ENCODE measurements around the gene DIRAS1. TPM values are rescaled to one million over a fixed set of nuclear protein-coding genes. Genes with fewer than 3 reads are reported as not detected.

The DIRAS1 gene
- total and polyA plus RNA-seq, 2 donors = 0.05 to 0.27 TPM

GRCh38 chr19:2756477-2756876, 35.3 kb upstream of the DIRAS1 start:
- Histone ChIP-seq H3K27me3 (ENCODE audit: control insufficient read depth in 2 of 2, insufficient read depth in 1 of 2, low read length in 1 of 2) (no peaks in the 10 kb centered on the region), H3K4me3 (ENCODE audit: low read length in 2 of 2) (no peak overlapping the region), H3K9me3 (ENCODE audit: control insufficient read depth in 2 of 2, insufficient read depth in 1 of 2, low read length in 1 of 2) (peaks cover 0 to 5% of the 10 kb centered on the region in 2 donors), H3K4me1 (ENCODE audit: control insufficient read depth in 2 of 2, insufficient read depth in 2 of 2, low read length in 2 of 2) (peaks cover 0 to 3% of the 10 kb centered on the region in 2 donors), H3K36me3 (ENCODE audit: control insufficient read depth in 2 of 2, insufficient read depth in 2 of 2, low read length in 1 of 2) (peaks cover 68 to 70% of the 10 kb centered on the region in 2 donors), H3K27ac (ENCODE audit: low read depth in 1 of 2, low read length in 1 of 2) (no peak overlapping the region)
- WGBS = 94% methylated on average over 8 of the region's 8 CpGs
- no peak for DNase-seq (ENCODE audit: low read depth in 6 of 9, low spot score in 9 of 9)

GRCh38 chr19:2755811-2756210, 34.6 kb upstream of the DIRAS1 start:
- WGBS = 97% methylated on average over 16 of the region's 16 CpGs

GRCh38 chr19:2755448-2755705, 34.2 kb upstream of the DIRAS1 start:
- H3K27me3 ChIP-seq (ENCODE audit: control insufficient read depth in 2 of 2, insufficient read depth in 1 of 2, low read length in 1 of 2) = no peaks in the 10 kb centered on the region
- 96% methylated on average over 16 of the region's 16 CpGs for WGBS
- no peak overlapping the region for H3K4me3 ChIP-seq (ENCODE audit: low read length in 2 of 2)
- no peak overlapping the region for H3K27ac ChIP-seq (ENCODE audit: low read depth in 1 of 2, low read length in 1 of 2)
- peaks cover 57 to 59% of the 10 kb centered on the region in 2 donors for H3K36me3 ChIP-seq (ENCODE audit: control insufficient read depth in 2 of 2, insufficient read depth in 2 of 2, low read length in 1 of 2)
- no peak for DNase-seq (ENCODE audit: low read depth in 6 of 9, low spot score in 9 of 9)
- peaks cover 0 to 3% of the 10 kb centered on the region in 2 donors for H3K4me1 ChIP-seq (ENCODE audit: control insufficient read depth in 2 of 2, insufficient read depth in 2 of 2, low read length in 2 of 2)
- no peaks in the 10 kb centered on the region for H3K9me3 ChIP-seq (ENCODE audit: control insufficient read depth in 2 of 2, insufficient read depth in 1 of 2, low read length in 1 of 2)

More at GRCh38 chr19:2755811-2756210, 34.6 kb upstream of the DIRAS1 start:
- H3K9me3 ChIP-seq (ENCODE audit: control insufficient read depth in 2 of 2, insufficient read depth in 1 of 2, low read length in 1 of 2) = peaks cover 0 to 3% of the 10 kb centered on the region in 2 donors
- DNase-seq (ENCODE audit: low read depth in 6 of 9, low spot score in 9 of 9) = no peak
- peaks cover 61 to 64% of the 10 kb centered on the region in 2 donors for H3K36me3 ChIP-seq (ENCODE audit: control insufficient read depth in 2 of 2, insufficient read depth in 2 of 2, low read length in 1 of 2)
- H3K27ac ChIP-seq (ENCODE audit: low read depth in 1 of 2, low read length in 1 of 2) = no peak overlapping the region
- H3K4me3 ChIP-seq (ENCODE audit: low read length in 2 of 2) = no peak overlapping the region
- H3K27me3 ChIP-seq (ENCODE audit: control insufficient read depth in 2 of 2, insufficient read depth in 1 of 2, low read length in 1 of 2) = no peaks in the 10 kb centered on the region
- peaks cover 0 to 3% of the 10 kb centered on the region in 2 donors for H3K4me1 ChIP-seq (ENCODE audit: control insufficient read depth in 2 of 2, insufficient read depth in 2 of 2, low read length in 2 of 2)

GRCh38 chr19:2754659-2755447, 33.7 kb upstream of the DIRAS1 start:
- Histone ChIP-seq H3K27me3 (ENCODE audit: control insufficient read depth in 2 of 2, insufficient read depth in 1 of 2, low read length in 1 of 2) (no peaks in the 10 kb centered on the region), H3K36me3 (ENCODE audit: control insufficient read depth in 2 of 2, insufficient read depth in 2 of 2, low read length in 1 of 2) (peaks cover 54 to 58% of the 10 kb centered on the region in 2 donors), H3K27ac (ENCODE audit: low read depth in 1 of 2, low read length in 1 of 2) (no peak overlapping the region), H3K9me3 (ENCODE audit: control insufficient read depth in 2 of 2, insufficient read depth in 1 of 2, low read length in 1 of 2) (no peaks in the 10 kb centered on the region), H3K4me3 (ENCODE audit: low read length in 2 of 2) (no peak overlapping the region), H3K4me1 (ENCODE audit: control insufficient read depth in 2 of 2, insufficient read depth in 2 of 2, low read length in 2 of 2) (peaks cover 0 to 3% of the 10 kb centered on the region in 2 donors)
- WGBS = 98% methylated on average over 43 of the region's 43 CpGs
- no peak for DNase-seq (ENCODE audit: low read depth in 6 of 9, low spot score in 9 of 9)

GRCh38 chr19:2751438-2751830, 30.3 kb upstream of the DIRAS1 start:
- Histone ChIP-seq H3K4me3 (ENCODE audit: low read length in 2 of 2) (no peak overlapping the region), H3K27ac (ENCODE audit: low read depth in 1 of 2, low read length in 1 of 2) (no peak overlapping the region), H3K4me1 (ENCODE audit: control insufficient read depth in 2 of 2, insufficient read depth in 2 of 2, low read length in 2 of 2) (peaks cover 0 to 6% of the 10 kb centered on the region in 2 donors), H3K9me3 (ENCODE audit: control insufficient read depth in 2 of 2, insufficient read depth in 1 of 2, low read length in 1 of 2) (no peaks in the 10 kb centered on the region), H3K36me3 (ENCODE audit: control insufficient read depth in 2 of 2, insufficient read depth in 2 of 2, low read length in 1 of 2) (peaks cover 27 to 28% of the 10 kb centered on the region in 2 donors), H3K27me3 (ENCODE audit: control insufficient read depth in 2 of 2, insufficient read depth in 1 of 2, low read length in 1 of 2) (peaks cover 0 to 3% of the 10 kb centered on the region in 2 donors)
- 96% methylated on average over 21 of the region's 21 CpGs for WGBS
- no peak for DNase-seq (ENCODE audit: low read depth in 6 of 9, low spot score in 9 of 9)

GRCh38 chr19:2750808-2751437, 29.8 kb upstream of the DIRAS1 start:
- Histone ChIP-seq H3K36me3 (ENCODE audit: control insufficient read depth in 2 of 2, insufficient read depth in 2 of 2, low read length in 1 of 2) (peaks cover 22 to 23% of the 10 kb centered on the region in 2 donors), H3K27ac (ENCODE audit: low read depth in 1 of 2, low read length in 1 of 2) (no peak overlapping the region), H3K9me3 (ENCODE audit: control insufficient read depth in 2 of 2, insufficient read depth in 1 of 2, low read length in 1 of 2) (no peaks in the 10 kb centered on the region), H3K4me1 (ENCODE audit: control insufficient read depth in 2 of 2, insufficient read depth in 2 of 2, low read length in 2 of 2) (peaks cover 0 to 6% of the 10 kb centered on the region in 2 donors), H3K4me3 (ENCODE audit: low read length in 2 of 2) (no peak overlapping the region), H3K27me3 (ENCODE audit: control insufficient read depth in 2 of 2, insufficient read depth in 1 of 2, low read length in 1 of 2) (peaks cover 0 to 3% of the 10 kb centered on the region in 2 donors)
- DNase-seq (ENCODE audit: low read depth in 6 of 9, low spot score in 9 of 9) = no peak
- WGBS = 82% methylated on average over 17 of the region's 17 CpGs

GRCh38 chr19:2747349-2747748, 26.2 kb upstream of the DIRAS1 start:
- DNase-seq (ENCODE audit: low read depth in 6 of 9, low spot score in 9 of 9) = no peak
- no peak overlapping the region for H3K27ac ChIP-seq (ENCODE audit: low read depth in 1 of 2, low read length in 1 of 2)
- 95% methylated on average over 7 of the region's 7 CpGs for WGBS
- no peak overlapping the region for H3K4me3 ChIP-seq (ENCODE audit: low read length in 2 of 2)
- H3K27me3 ChIP-seq (ENCODE audit: control insufficient read depth in 2 of 2, insufficient read depth in 1 of 2, low read length in 1 of 2) = peaks cover 0 to 13% of the 10 kb centered on the region in 2 donors
- no peaks in the 10 kb centered on the region for H3K36me3 ChIP-seq (ENCODE audit: control insufficient read depth in 2 of 2, insufficient read depth in 2 of 2, low read length in 1 of 2)
- H3K9me3 ChIP-seq (ENCODE audit: control insufficient read depth in 2 of 2, insufficient read depth in 1 of 2, low read length in 1 of 2) = no peaks in the 10 kb centered on the region
- H3K4me1 ChIP-seq (ENCODE audit: control insufficient read depth in 2 of 2, insufficient read depth in 2 of 2, low read length in 2 of 2) = peaks cover 0 to 6% of the 10 kb centered on the region in 2 donors

GRCh38 chr19:2744113-2744512, 22.9 kb upstream of the DIRAS1 start:
- WGBS = 63% methylated on average over 4 of the region's 4 CpGs
- Histone ChIP-seq H3K36me3 (ENCODE audit: control insufficient read depth in 2 of 2, insufficient read depth in 2 of 2, low read length in 1 of 2) (no peaks in the 10 kb centered on the region), H3K4me3 (ENCODE audit: low read length in 2 of 2) (no peak overlapping the region), H3K9me3 (ENCODE audit: control insufficient read depth in 2 of 2, insufficient read depth in 1 of 2, low read length in 1 of 2) (no peaks in the 10 kb centered on the region), H3K4me1 (ENCODE audit: control insufficient read depth in 2 of 2, insufficient read depth in 2 of 2, low read length in 2 of 2) (peaks cover 3 to 15% of the 10 kb centered on the region in 2 donors), H3K27me3 (ENCODE audit: control insufficient read depth in 2 of 2, insufficient read depth in 1 of 2, low read length in 1 of 2) (peaks cover 0 to 17% of the 10 kb centered on the region in 2 donors), H3K27ac (ENCODE audit: low read depth in 1 of 2, low read length in 1 of 2) (no peak overlapping the region)
- DNase-seq (ENCODE audit: low read depth in 6 of 9, low spot score in 9 of 9) = no peak

GRCh38 chr19:2743099-2743498, 21.9 kb upstream of the DIRAS1 start:
- no peak for DNase-seq (ENCODE audit: low read depth in 6 of 9, low spot score in 9 of 9)
- no peak overlapping the region for H3K27ac ChIP-seq (ENCODE audit: low read depth in 1 of 2, low read length in 1 of 2)
- no peak overlapping the region for H3K4me3 ChIP-seq (ENCODE audit: low read length in 2 of 2)
- peaks cover 6 to 15% of the 10 kb centered on the region in 2 donors for H3K4me1 ChIP-seq (ENCODE audit: control insufficient read depth in 2 of 2, insufficient read depth in 2 of 2, low read length in 2 of 2)
- H3K9me3 ChIP-seq (ENCODE audit: control insufficient read depth in 2 of 2, insufficient read depth in 1 of 2, low read length in 1 of 2) = no peaks in the 10 kb centered on the region
- peaks cover 0 to 14% of the 10 kb centered on the region in 2 donors for H3K27me3 ChIP-seq (ENCODE audit: control insufficient read depth in 2 of 2, insufficient read depth in 1 of 2, low read length in 1 of 2)
- no peaks in the 10 kb centered on the region for H3K36me3 ChIP-seq (ENCODE audit: control insufficient read depth in 2 of 2, insufficient read depth in 2 of 2, low read length in 1 of 2)
- WGBS = 83% methylated on average over 8 of the region's 8 CpGs

All from thymus (tissue), 11 donors.